Non-pigmented ciliary epithelial cell (primary cell): Measurements from ENCODE around the gene RAB11FIP2.

Experiments used
- DNase-seq: peaks from one replicate; pipeline ENCODE4 v3.0.0-alpha.2; 2010; ENCODE audit warnings: low read depth

Gene RAB11FIP2

DNA sequence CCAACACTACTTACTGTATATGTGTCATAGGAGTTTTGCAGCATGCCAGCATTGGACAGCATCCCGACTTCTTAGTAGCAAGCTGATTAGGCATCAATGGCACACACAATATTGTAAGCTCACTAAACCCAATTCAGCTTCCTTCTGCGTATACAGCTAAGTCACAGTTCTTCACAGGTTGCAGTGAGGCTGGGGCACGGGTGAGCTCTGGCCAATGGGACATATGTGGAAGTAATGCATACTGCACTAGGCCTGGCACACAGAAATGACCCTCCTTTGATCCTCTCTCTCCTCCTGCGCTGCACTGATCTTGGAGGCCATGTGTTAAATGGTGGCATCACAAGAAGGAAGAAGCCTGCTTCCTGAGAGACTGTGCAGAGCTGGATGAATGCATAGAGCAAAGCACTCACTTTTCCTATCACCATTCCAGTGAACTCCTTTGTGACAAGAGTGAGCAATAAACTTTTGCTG lies 11.9 kb downstream of the RAB11FIP2 start:
- no peak for DNase-seq

DNA sequence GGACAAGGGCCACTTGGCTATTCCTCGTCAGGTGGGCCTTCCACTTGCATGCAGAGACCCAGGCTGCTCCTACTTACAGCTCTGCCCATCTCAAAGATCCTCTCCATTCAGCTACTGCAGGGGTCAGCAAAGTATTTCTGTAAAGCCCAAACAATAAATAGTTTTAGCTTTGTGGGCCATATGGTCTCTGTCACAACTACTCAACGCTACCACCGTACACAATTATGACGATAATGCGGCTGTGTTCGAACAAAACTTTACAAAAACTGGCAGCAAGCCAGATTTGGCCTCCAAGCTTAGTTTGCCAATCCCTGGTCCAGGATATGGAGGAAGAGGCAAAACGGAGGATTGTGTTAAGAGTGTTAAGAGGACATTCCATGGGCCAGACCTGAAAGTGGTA lies 12.8 kb downstream of the RAB11FIP2 start:
- no peak for DNase-seq

DNA sequence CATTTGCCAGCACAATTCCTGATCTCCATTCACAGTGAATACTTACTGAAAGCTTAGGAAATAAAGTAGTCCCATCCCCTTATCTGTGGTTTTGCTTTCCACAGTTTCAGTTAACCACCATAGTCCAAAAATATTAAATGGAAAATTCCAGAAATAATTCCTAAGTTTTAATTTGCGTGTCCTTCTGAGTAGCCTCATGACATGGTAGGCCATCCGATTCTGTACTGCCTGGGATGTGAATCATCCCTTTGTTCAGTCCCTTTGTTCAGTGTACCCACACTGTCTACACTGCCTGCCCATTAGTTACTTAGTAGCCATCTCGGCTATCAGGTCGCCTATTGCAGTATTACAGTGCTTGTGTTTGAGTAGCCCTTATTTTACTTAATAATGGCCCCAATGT lies 14.2 kb downstream of the RAB11FIP2 start:
- DNase-seq, result no peak

DNA sequence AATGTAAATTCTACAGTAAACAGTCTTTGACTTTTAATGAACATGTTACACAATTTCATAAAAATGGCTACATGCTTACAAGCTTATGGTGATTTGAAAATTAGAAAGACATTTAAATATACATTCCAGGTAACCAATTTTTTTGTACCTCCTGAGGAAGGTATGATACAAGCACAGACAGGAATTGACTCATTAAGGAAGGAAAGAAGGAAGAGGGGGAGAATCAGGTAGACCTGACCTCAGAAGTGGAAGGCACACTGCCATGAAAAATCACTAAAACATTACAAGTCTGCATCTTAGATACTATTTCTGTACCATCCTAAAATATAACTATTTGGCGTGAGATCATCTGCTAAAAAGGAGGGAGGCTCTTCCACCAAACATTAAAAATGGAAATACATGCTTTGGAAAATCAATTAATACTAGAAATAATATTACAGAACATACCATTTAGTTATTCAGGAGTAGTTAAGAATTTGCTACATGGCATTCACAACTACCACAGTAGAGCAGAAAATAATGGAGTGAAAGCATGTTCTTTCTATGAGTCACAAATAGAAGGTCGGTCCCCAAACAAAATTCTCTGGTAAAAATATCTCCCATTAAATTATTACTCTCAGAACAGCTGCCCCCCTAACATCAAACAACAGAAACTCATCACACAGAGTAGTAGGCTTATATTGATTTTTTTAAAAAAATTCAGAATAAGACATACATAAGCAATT lies 15.2 kb downstream of the RAB11FIP2 start:
- DNase-seq, result no peak

DNA sequence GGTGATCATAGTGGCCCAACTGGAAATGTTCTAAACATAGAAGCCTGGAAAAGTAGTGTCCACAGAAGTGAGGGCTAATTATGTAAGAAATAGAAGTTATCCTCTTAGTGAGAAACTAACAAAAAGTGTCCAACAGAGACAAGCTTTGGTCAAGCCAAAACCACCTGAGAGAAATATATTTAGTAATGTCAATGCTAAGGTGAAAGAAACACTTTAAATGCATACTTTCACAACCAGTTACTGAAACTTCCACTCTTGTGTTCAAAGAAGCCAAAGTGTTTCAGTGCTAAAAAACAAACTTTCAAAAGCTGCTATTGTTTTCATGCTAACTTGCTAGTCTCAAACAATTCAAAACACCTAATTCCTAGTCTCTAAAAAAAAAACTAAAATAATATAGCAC lies 18.1 kb downstream of the RAB11FIP2 start:
- no peak for DNase-seq

DNA sequence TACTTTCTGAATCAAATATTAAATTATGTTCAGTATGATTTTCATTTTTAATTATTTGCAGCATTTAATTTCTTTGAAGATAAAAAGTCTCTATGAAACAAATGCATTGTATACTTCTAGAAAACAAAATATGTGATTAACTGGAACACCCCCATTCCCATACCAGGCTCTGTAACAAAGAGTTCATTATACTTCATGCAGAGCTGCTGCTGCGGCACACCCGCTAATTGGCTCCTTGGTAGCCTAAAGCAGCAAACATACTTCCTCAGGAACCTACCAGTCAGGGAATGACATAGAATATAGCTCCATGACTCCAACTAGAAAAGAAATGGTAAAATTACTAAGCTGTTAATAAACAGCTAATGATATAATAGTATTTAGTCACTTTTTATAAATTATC lies 19.3 kb downstream of the RAB11FIP2 start:
- DNase-seq, result no peak

DNA sequence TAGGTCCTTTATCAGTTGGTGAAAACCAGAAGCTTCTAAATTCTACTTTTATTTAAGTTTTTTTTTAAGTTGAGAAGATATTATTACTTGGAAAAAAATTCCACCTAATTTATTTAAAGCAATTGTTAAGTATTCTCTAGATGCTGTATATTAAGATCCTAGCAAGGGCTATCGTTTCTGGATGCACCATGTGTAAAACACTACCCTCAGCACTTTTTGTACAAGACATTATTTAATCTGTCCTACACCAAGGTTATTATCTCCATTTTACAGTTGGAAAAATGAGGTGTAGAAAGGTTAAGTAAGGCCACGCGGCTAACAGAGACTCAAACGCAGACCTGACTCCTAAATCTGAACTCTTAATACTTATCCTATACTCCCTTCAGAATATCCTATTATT lies 19.8 kb downstream of the RAB11FIP2 start:
- DNase-seq, result no peak

DNA sequence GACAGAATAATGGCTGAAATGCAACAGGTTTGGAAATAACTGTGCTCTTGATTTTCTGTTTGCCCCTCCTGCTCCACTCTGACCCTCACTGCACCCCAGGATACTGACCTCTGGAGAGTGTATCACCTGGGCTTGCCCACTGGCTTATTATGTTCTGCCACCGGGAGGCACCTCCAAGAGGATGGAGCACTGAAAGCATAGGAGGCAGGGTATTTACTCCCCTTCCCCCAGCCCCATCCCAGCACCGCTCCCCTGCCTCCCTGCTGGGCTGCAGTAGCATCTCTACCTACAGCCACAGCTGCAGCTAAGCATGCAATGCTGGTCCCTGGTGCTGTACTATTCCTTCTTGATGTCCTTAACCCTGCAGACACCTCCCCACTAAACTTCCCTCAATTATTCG lies 26.4 kb downstream of the RAB11FIP2 start:
- DNase-seq, result no peak

DNA sequence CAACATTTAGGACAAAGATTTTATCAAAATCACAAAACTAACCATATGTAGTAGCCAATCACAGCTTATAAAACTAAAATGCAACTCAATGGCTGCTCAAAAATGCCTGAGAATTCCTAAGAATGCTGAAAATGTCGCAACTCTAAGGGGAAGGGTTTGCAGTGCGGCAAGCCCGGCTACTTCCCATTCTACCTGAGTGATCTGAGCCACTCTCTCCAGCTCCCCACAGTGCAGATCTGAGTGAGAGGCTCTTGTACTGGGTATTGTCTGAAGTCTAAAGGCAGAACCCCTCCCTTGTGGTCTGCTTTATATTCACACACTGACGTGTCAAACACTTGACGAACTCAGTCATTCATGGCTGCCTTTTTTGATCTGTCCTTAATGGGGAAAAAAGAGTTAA lies 28.9 kb downstream of the RAB11FIP2 start:
- DNase-seq, result no peak

DNA sequence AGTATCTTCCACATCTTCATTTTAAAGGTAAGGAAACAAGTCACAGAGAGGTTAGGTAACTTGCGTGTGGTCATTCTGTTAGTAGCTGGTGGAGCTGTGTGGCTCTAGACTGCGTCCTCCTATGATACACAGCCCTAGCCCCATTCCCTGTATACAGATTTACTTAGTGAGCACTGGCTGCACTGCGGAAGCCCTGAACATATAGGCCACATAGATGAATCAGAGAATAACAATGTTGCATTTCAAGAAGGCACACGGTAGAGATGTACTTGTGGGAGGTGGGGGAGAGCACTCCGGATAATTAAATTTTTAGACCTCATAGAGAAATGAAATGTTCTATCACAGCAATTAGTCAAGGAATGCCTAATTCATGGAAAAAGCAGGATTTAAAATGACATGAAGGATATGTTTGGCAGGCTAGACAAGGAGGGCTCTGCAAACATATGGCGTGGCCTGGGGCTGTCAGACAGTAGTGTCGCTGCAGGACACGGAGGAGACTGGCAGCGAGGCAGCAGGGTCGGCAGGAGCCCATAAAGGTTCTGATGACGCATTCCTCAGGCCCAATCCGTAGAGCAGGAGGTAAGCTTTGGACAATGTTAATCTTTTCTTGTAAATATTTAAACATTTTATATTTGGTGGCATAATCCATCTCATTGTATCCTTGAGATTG lies 29.5 kb downstream of the RAB11FIP2 start:
- no peak for DNase-seq

DNA sequence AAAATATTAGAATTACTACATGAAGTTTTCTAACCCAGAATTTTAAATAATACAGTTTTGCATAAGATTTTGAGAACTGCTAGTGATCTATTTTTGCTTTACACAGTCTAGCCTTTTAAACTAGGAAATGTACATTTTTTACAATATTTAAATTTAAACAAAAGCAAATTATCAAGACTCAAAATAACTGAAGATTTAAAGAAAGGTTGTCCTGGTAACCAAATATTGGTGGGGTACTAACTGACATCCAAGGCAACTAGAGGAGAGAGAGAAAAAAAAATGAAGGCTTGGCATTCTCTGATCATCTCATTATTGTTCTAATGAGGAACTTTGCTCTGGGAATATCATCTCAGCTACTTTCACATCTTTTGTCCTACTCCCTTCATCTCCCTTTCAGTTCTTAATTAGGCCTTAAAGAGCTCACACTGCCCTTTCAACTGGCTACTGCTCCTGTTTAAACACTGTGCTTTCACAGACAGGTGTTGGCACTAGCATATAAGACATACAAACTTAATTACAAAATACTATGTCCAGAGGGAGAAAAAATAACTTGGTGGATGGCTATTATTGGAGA lies 33.7 kb downstream of the RAB11FIP2 start:
- DNase-seq, result no peak

DNA sequence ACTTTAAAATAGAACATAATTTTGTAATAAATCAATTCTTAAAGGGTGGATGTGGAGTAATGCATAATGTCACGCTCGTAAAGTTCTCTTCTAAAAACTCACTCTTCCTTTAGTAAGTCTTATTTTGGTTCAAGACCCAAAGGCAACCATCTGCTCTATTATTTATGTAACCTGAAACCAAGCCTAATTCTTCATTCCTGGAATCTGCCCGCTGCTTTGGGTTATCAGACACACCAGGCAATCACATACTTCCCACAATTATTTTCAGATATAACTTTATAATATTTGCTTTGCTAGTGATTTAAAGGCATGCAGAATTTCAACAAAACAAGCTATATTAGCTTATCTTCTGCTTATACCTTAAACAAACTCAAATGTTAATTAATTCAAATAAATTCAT lies 39.0 kb downstream of the RAB11FIP2 start:
- DNase-seq, result no peak

DNA sequence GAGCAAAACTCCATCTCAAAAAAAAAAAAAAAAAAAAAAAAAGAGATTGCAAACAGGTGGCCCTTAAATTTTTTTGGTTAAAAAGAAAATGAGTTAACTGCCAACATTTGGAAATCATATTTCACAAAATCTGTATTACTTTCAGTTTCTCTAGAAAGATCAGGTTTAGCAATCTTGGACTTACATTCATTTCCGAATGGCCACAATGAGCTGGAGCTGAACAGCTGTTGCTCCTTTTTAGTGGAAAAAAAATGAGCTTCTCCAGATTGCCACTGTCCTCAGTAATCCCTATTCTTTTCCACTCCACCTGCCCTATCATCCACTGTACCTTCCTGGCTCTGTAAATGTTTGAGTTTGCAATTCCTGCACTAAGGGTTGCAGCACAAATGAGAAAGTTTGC lies 43.6 kb downstream of the RAB11FIP2 start:
- DNase-seq, result no peak

DNA sequence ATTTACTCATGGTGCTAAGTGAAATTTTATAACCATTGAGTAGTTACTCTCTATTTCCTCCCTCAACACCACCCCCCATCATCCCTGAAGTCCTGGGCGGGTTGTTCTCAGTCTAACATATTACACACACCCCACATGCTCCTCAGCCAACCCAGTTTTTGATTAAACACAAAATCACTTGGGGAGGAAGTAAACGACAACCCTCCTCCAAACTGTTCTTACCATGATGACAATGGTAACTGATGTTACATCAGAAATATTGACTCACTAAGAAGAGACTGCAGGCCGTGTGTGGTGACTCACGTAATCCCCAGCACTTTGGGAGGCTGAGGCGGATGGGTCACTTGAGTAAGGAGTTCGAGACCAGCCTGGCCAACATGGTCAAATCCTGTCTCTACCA lies 44.2 kb downstream of the RAB11FIP2 start:
- DNase-seq, result no peak

DNA sequence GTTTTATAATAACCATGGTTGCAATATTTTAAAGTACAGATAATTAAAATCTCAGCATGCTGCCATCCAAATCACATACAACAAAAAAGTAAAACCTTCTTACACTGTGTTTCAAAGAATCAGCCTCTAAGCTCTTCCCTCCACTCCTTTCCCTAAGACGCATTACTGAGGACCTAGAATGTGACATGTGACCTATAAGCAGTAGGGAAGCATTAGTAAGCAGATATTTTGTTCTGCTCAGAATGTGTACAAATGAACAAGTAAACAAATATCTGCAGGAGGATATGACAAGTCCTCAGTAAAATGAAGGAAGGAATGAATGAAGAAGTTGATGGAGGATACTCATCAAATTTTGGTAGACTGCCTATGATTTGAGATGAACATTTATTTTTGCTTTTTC lies 49.1 kb downstream of the RAB11FIP2 start:
- DNase-seq, result no peak

DNA sequence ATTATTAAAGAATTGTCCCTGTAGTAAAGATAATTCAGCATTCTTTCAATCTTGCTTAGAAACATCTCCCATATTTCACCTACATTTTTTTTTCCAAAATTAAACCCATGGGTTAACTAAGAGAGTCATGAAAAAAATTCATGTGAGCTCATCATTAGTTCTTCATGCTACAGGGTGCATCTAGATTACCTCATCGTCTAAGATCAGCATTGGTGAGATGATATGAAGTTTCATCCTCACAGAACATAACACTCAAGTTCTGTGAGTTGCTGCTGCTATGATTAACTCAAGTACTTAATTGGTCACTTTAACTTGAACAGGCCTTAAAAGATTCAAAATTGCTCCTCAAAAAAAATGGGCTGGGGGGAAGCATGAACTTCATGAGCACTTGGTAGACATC lies 50.0 kb downstream of the RAB11FIP2 start:
- DNase-seq, result no peak

DNA sequence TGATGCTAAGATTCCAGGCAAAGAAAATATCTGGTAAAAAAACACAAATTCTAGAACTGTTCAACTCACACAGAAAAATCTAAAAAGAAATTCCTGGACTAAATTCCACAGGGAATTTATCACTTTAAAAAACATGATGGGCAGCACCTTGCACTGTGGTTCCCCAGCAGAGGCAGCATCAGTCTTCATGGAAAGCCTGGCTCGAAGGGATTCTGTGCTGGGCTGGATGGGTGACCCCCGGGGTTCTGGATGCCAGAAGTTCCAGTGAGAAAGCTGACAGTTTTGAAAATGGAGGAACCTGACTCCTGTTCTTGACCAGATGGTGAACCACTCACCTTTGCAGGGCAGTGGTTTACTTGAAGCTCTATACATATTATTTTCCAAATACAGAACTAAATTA lies 52.0 kb downstream of the RAB11FIP2 start:
- no peak for DNase-seq

DNA sequence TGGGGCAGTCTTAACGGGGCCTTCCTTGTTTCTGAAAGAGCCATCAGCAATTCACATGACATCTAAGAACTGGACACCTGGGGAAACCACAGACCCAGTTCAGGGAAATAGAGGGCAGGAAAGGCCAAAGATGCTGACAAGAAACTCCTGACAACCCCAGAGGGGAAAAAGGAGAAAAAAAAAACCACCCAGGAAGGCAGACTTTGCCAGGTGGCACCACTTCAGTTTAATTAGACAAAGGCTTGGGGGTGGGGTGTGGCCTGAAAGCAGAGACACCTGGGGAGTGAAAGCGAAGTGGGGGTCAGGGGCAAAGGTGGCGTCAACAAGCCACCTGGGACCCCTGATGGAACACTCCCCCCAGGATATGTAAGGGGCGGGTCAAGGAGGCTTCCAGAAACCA lies 53.6 kb downstream of the RAB11FIP2 start:
- DNase-seq, result no peak

DNA sequence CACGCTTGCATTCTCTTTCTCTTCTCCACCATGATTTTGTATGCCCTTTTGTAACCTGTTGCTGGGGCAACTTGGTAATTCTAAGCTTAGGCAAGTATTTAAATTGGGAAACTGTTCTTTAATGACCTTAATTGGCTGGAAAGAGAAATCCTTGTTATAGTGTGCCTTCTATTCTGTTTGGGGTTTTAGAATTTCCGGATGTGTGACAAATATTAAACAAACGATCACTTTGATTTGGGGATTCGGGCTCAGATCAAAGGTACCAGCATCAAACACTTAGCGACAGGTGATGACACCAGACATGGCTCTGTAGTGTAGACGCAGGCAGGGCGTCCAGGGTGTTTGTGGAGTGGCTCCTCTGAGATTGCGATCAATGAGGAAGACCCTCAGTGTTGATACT lies 55.0 kb downstream of the RAB11FIP2 start:
- DNase-seq, result no peak

DNA sequence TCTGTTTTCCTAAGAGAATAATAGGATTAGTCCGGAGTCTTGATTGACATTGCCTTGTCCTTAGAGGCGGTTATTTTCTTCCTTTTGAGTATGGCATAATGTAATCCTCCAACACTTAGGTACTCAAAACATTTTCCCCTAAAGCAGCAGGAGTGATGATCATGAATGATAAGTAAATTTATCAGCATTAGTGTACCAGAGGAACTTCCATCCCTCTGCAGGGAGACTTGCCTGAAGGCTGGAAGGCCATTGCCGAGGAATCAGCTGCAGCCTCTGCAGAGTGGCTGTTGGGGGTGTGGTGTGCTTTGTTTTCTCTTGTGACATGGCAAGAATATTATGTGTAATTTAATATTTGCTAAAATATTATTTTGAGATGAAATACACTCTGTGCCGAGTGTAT lies 56.8 kb downstream of the RAB11FIP2 start:
- no peak for DNase-seq

DNA sequence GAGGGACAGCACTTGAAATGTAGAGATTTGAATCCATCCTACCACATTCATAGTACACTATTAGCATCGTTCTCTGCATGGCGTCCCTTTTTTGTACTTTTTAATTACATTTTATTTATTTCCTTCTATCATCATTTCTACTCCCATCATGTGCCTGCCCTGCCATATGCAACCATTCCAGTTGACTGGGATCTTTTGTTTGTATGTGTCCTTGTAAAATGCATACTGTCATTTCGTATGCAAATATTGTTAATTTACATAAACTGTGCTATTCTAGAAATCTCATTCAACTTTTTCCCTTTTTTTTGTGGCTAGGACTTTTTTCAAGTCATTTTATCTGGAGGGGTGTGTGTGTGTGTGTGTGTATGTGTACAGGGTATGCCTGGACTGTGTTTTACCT lies 57.9 kb downstream of the RAB11FIP2 start:
- DNase-seq, result no peak

DNA sequence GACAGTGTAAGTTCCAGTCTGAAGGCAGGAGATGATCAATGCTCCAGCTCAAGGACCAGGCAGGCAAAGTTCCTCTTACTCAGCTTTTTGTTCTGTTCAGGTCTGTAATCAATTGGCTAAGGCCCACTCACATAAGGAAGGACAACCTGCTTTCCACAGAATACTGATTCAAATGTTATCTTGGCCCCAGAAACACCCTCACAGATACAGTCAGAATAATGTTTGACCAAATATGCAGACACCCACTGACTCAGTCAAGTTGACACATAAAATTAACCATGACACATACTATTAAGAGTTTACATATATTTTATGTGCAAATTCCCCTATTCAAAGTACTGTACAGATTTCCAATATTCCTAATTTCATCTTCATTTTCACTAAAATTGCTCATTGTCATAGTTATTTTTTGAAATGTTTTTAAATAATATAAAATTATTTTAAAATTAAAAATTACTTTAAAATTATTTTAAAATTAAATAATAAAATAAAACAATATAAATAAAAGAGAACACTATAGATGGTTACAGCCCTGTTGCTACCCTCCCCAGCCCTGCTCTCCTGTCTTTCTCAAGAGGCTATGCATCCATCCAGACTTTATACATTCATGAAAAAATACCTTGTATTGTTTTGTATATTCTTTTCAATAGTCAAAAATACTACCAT lies 59.4 kb downstream of the RAB11FIP2 start:
- no peak for DNase-seq

DNA sequence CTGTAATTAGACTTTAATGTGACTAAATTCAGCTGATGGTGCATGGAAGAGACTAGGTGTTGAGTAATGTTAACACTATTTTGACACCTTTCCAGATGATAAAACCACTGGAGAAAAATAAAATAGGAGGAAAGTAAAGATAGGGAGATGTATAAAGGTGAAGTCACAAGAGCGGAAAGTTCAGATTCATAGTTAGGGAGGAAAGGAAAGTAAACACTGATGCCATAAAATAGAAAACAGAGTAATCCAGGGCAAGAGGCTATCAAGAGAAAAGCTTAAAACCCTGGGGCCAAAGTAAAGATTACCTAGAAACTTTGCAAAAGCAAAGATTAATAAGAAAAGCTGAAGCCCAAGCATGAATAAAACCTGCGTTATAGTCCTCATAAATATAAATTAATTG lies 62.8 kb downstream of the RAB11FIP2 start:
- DNase-seq, result no peak
